Spleen (tissue), 11 donors: ENCODE results near the gene MAGOHB. TPM values are rescaled to one million over a fixed set of nuclear protein-coding genes. Genes with fewer than 3 reads are reported as not detected.

Source experiments
- DNase-seq: peaks from one replicate; pipeline ENCODE4 v3.0.0-alpha.2; 2020
- H3K27ac ChIP-seq, 8 donors: fragments of 200-600 bp; sonication (generic) in 7 of 8; 1 replicate in 4 of 8; 2 replicates in 4 of 8; pipeline versions ENCODE4 v1.5.0 to v1.8.0; 2016 to 2021; ENCODE audit warnings: inconsistent platforms in 4 of 8, mild to moderate bottlenecking in 4 of 8, moderate library complexity in 1 of 8
- H3K27me3 ChIP-seq, 7 donors: fragments of 200-600 bp; sonication (generic) in 6 of 7; replicated peaks in 1 of 7; 1 replicate in 4 of 7; 2 replicates in 3 of 7; pipeline versions ENCODE4 v1.5.0 to v1.8.0; 2016 to 2021; ENCODE audit warnings: inconsistent platforms in 3 of 7, mild to moderate bottlenecking in 1 of 7
- H3K36me3 ChIP-seq, 6 donors: fragments of 200-600 bp; sonication (generic) in 5 of 6; 1 replicate in 4 of 6; 2 replicates in 2 of 6; pipeline versions ENCODE4 v1.5.0 to v1.8.0; 2016 to 2021; ENCODE audit warnings: inconsistent platforms in 2 of 6
- H3K4me1 ChIP-seq, 6 donors: fragments of 200-600 bp; sonication (generic) in 5 of 6; 1 replicate in 3 of 6; 2 replicates in 3 of 6; pipeline versions ENCODE4 v1.5.0 to v1.8.0; 2016 to 2021; ENCODE audit warnings: inconsistent platforms in 3 of 6
- H3K4me3 ChIP-seq, 8 donors: fragments of 200-600 bp; sonication (generic) in 7 of 8; 1 replicate in 4 of 8; 2 replicates in 4 of 8; pipeline versions ENCODE4 v1.5.0 to v1.8.0; 2016 to 2021; ENCODE audit warnings: inconsistent platforms in 4 of 8, mild to moderate bottlenecking in 4 of 8, moderate library complexity in 2 of 8
- H3K9me3 ChIP-seq, 8 donors: fragments of 200-600 bp; sonication (generic) in 7 of 8; 1 replicate in 4 of 8; 2 replicates in 4 of 8; pipeline versions ENCODE4 v1.5.0 to v1.8.0; 2016 to 2021; ENCODE audit warnings: inconsistent platforms in 4 of 8
- POLR2A ChIP-seq, 3 donors: fragments of 450-650 bp; IDR thresholded peaks; one replicate each; pipeline ENCODE4 v1.5.1; 2017; ENCODE audit warnings: antibody characterized with exemption in 3 of 3, mild to moderate bottlenecking in 1 of 3
- POLR2AphosphoS5 ChIP-seq, 3 donors: sonication (generic); formaldehyde crosslinking; IDR thresholded peaks; one replicate each; pipeline ENCODE4 v1.5.1; 2017; ENCODE audit warnings: antibody characterized with exemption in 3 of 3
- WGBS, 5 donors: extraction: QIAGEN DNeasy Blood & Tissue Kit in 3 of 5; methylation state at CpG; one replicate each; pipeline versions ENCODE4 v1.1.5 to v1.1.7; 2013 to 2018; 5-methylcytosine and 5-hydroxymethylcytosine counted together
- intact Hi-C: fragments of 100-400 bp; cut with DNase I; formaldehyde crosslinking; loops from one replicate; pipeline ENCODE4 v1.15.0; 2023; ENCODE audit warnings: low total_unique reads
- polyA plus RNA-seq, 3 donors: library from polyadenylated mRNA; stranded (reverse); fragments of 200-250 nt; gene quantifications; one replicate each; pipeline ENCODE4 v1.2.1, GENCODE V29; 2013
- total RNA-seq, 7 donors: library from RNA; depleted of rRNA in 3 of 7; stranded (reverse); fragments of >200 nt in 3 of 7; fragmentation: NEBNext Ultra II Directional in 4 of 7; extraction: Animal tissue kit (Norgen Biotek cat#: 25700) in 4 of 7; gene quantifications; one replicate each; pipeline versions ENCODE4 v1.1.0 to v1.2.1, GENCODE V29; 2016 to 2021
- TF ChIP-seq, protein P1 (sequence below), 11 experiments: fragments of 200-600 bp in 7 of 11; fragments of 450-650 bp in 4 of 11; sonication (generic) in 4 of 11; IDR thresholded peaks in 8 of 11; conservative IDR thresholded peaks in 3 of 11; 1 replicate in 7 of 11; 2 replicates in 4 of 11; pipeline versions ENCODE4 v1.4.0 to v1.8.0; 2016 to 2021; ENCODE audit warnings: antibody characterized with exemption in 11 of 11, inconsistent platforms in 4 of 11, mild to moderate bottlenecking in 1 of 11
- donor health status: healthy with polysubstance abuse.
- donor health status: DM: no; HTN: no; CAD: no; lungs with moderate emphysema.
- donor health status: DM: no; HTN: no; CAD: no.
- donor health status: Bipolar disorder and iron deficiency.
- donor health status: healthy.
- donor health status: DM: no; HTN: no; CAD: no.
- donor health status: DM: yes; HTN: yes; CAD: no.

The MAGOHB gene
- total and polyA plus RNA-seq, 10 donors: 12.6 to 27.1 (median 20.0) TPM

GRCh38 chr12:10618338-10618987 is 5.1 kb upstream of the MAGOHB start:
- Histone ChIP-seq H3K4me1 (peaks cover 0 to 7% (median 5%) of the 10 kb centered on the region in 6 donors), H3K27me3 (peaks cover 0 to 6% (median 0%) of the 10 kb centered on the region in 7 donors), H3K9me3 (no peaks in the 10 kb centered on the region), H3K4me3 (no peak overlapping the region), H3K36me3 (no peaks in the 10 kb centered on the region), H3K27ac (no peak overlapping the region)
- TF ChIP-seq POLR2AphosphoS5 (IDR thresholded peaks at IDR 0.05) (no peak), POLR2A (IDR thresholded peaks at IDR 0.05) (no peak)
- TF ChIP-seq, protein P1, sequence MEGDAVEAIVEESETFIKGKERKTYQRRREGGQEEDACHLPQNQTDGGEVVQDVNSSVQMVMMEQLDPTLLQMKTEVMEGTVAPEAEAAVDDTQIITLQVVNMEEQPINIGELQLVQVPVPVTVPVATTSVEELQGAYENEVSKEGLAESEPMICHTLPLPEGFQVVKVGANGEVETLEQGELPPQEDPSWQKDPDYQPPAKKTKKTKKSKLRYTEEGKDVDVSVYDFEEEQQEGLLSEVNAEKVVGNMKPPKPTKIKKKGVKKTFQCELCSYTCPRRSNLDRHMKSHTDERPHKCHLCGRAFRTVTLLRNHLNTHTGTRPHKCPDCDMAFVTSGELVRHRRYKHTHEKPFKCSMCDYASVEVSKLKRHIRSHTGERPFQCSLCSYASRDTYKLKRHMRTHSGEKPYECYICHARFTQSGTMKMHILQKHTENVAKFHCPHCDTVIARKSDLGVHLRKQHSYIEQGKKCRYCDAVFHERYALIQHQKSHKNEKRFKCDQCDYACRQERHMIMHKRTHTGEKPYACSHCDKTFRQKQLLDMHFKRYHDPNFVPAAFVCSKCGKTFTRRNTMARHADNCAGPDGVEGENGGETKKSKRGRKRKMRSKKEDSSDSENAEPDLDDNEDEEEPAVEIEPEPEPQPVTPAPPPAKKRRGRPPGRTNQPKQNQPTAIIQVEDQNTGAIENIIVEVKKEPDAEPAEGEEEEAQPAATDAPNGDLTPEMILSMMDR (IDR thresholded peaks at IDR 0.05 in 8 of 11, conservative IDR thresholded peaks at IDR 0.05 in 3 of 11): no peak
- no peak for DNase-seq
- intact Hi-C loops: no loop called here
- WGBS, 5 donors: 66 to 81% (median 73%) methylated on average over 5 of the region's 5 CpGs

DNA sequence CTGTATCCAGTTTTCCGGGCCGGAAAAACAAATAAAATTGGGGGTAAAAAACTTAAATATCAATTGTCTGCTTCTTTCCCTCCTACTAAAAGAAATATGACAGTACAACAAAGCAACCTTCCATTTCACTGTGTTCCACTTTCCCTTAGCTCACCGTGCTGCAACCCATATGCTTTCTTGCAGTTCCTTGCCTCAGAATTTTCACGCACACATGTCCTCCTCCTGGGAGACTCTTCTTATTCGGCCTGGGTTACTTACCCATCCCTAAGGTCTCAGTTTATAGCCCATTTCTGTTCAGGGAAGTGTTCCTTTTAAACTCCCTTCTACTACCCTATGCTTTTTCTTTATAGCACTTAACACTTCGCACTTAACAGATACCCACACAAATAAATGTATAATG is 4.5 kb upstream of the MAGOHB start:
- intact Hi-C loops: no loop called here
- TF ChIP-seq, protein P1 (IDR thresholded peaks at IDR 0.05 in 8 of 11, conservative IDR thresholded peaks at IDR 0.05 in 3 of 11): no peak
- TF ChIP-seq POLR2A (IDR thresholded peaks at IDR 0.05) (no peak), POLR2AphosphoS5 (IDR thresholded peaks at IDR 0.05) (no peak)
- H3K27ac ChIP-seq: no peak overlapping the region
- H3K4me1 ChIP-seq: peaks cover 0 to 10% (median 8%) of the 10 kb centered on the region in 6 donors
- no peak overlapping the region for H3K4me3 ChIP-seq
- H3K9me3 ChIP-seq: no peaks in the 10 kb centered on the region
- no peaks in the 10 kb centered on the region for H3K36me3 ChIP-seq
- no peak for DNase-seq
- 91 to 93% (median 91%) methylated on average over 6 of the region's 6 CpGs for WGBS, 5 donors
- peaks cover 0 to 6% (median 0%) of the 10 kb centered on the region in 7 donors for H3K27me3 ChIP-seq

- Histone ChIP-seq H3K27me3 (peaks cover 0 to 6% (median 0%) of the 10 kb centered on the region in 7 donors), H3K4me3 (no peak overlapping the region), H3K4me1 (peaks cover 12 to 34% (median 25%) of the 10 kb centered on the region in 6 donors), H3K27ac (no peak overlapping the region), H3K36me3 (peaks cover 0 to 5% (median 0%) of the 10 kb centered on the region in 6 donors), H3K9me3 (no peaks in the 10 kb centered on the region)
- TF ChIP-seq POLR2AphosphoS5 (IDR thresholded peaks at IDR 0.05) (no peak), POLR2A (IDR thresholded peaks at IDR 0.05) (no peak)
- TF ChIP-seq, protein P1 (IDR thresholded peaks at IDR 0.05 in 8 of 11, conservative IDR thresholded peaks at IDR 0.05 in 3 of 11): no peak
- WGBS, 5 donors: 61 to 84% (median 72%) methylated on average over 4 of the region's 4 CpGs
- intact Hi-C loops: no loop called here
- DNase-seq: no peak
Measured at GRCh38 chr12:10615532-10615931, 2.1 kb upstream of the MAGOHB start.

DNA sequence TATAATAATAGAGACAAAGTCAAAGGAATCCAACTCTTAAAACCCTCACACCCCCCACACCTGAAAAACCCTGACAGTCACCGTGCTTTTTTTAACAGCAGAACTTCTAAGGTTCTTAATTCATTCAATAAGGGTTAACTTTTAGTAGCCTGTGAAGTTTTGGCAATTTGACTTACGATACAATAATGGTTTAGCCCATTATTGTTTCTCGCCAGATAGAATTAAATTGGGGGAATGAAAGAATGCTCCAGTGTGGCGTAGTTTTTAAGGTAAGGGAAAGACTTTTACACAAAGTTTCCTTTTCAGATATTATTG is 604 bp upstream of the MAGOHB start:
- H3K4me3 ChIP-seq: peak overlapping the region; percentile 58 to 93 (median 84)

More for the DNA sequence above, 604 bp upstream of the MAGOHB start:
- intact Hi-C loops: no loop called here
- DNase-seq: no peak
- TF ChIP-seq, protein P1 (IDR thresholded peaks at IDR 0.05 in 8 of 11, conservative IDR thresholded peaks at IDR 0.05 in 3 of 11): no peak
- TF ChIP-seq POLR2AphosphoS5 (IDR thresholded peaks at IDR 0.05) (no peak), POLR2A (IDR thresholded peaks at IDR 0.05) (no peak)
- 29 to 50% (median 45%) methylated on average over 4 of the region's 4 CpGs for WGBS, 5 donors
- Histone ChIP-seq H3K27me3 (no peaks in the 10 kb centered on the region), H3K9me3 (no peaks in the 10 kb centered on the region), H3K27ac (peak overlapping the region; percentile 71 to 92 (median 90)), H3K36me3 (peaks cover 0 to 19% (median 13%) of the 10 kb centered on the region in 6 donors), H3K4me1 (peaks cover 12 to 43% (median 26%) of the 10 kb centered on the region in 6 donors)
